Upper lobe of left lung (tissue), 6 donors: Measurements from ENCODE around the gene DHFR2. TPM values are rescaled to one million over a fixed set of nuclear protein-coding genes. Genes with fewer than 3 reads are reported as not detected.
"Not testable (repeated sequence)": the region's sequence is repeated elsewhere in the genome, so short reads cannot be mapped to it uniquely, and the experiment has no call there.

Experiments
- ATAC-seq, 2 donors: fragments of 200-7000 bp; cut with Tn5 transposase; one replicate each; pipeline ENCODE4 v1.9.1; 2022; ENCODE audit warnings: mild to moderate bottlenecking in 2 of 2, moderate library complexity in 2 of 2; ENCODE audit not compliant: low FRiP score in 2 of 2
- DNase-seq, 2 donors: peaks; one replicate each; pipeline ENCODE4 v3.0.0-alpha.2; 2019 to 2020
- H3K27ac ChIP-seq, 4 donors: fragments of 200-600 bp; sonication (generic); one replicate each; pipeline ENCODE4 v1.5.1; 2016 to 2019
- H3K27me3 ChIP-seq, 4 donors: fragments of 200-600 bp; sonication (generic); one replicate each; pipeline ENCODE4 v1.5.1; 2017 to 2019
- H3K36me3 ChIP-seq, 4 donors: fragments of 200-600 bp; sonication (generic); one replicate each; pipeline ENCODE4 v1.5.1; 2016 to 2019
- H3K4me1 ChIP-seq, 4 donors: fragments of 200-600 bp; sonication (generic); one replicate each; pipeline ENCODE4 v1.5.1; 2018 to 2019
- H3K4me3 ChIP-seq, 4 donors: fragments of 200-600 bp; sonication (generic); one replicate each; pipeline ENCODE4 v1.5.1; 2017 to 2019; ENCODE audit warnings: mild to moderate bottlenecking in 2 of 4, moderate library complexity in 1 of 4
- H3K9me3 ChIP-seq, 4 donors: fragments of 200-600 bp; sonication (generic); one replicate each; pipeline ENCODE4 v1.5.1; 2018 to 2019
- EP300 ChIP-seq, 4 donors: sonication (generic); formaldehyde crosslinking; IDR thresholded peaks; one replicate each; pipeline ENCODE4 v1.5.1; 2017; ENCODE audit warnings: antibody characterized with exemption in 4 of 4, control low read depth in 2 of 4
- POLR2A ChIP-seq, 4 donors: fragments of 450-650 bp; IDR thresholded peaks; one replicate each; pipeline ENCODE4 v1.5.1; 2016 to 2017; ENCODE audit warnings: antibody characterized with exemption in 4 of 4, mild to moderate bottlenecking in 2 of 4
- POLR2AphosphoS5 ChIP-seq, 2 donors: sonication (generic); formaldehyde crosslinking; IDR thresholded peaks; one replicate each; pipeline ENCODE4 v1.5.1; 2017; ENCODE audit warnings: antibody characterized with exemption in 2 of 2
- WGBS, 2 donors: methylation state at CpG; one replicate each; pipeline ENCODE4 v1.1.5; 2017 to 2018; 5-methylcytosine and 5-hydroxymethylcytosine counted together
- total RNA-seq, 6 donors: library from RNA; depleted of rRNA in 4 of 6; stranded (reverse); fragments of >200 nt in 4 of 6; gene quantifications; one replicate each; pipeline versions ENCODE4 v1.1.0 to v1.2.1, GENCODE V29; 2016 to 2021
- TF ChIP-seq, protein P1 (sequence below), 6 experiments: fragments of 450-650 bp in 4 of 6; fragments of 200-600 bp in 2 of 6; sonication (generic) in 2 of 6; IDR thresholded peaks; one replicate each; pipeline ENCODE4 v1.5.1; 2016 to 2019; ENCODE audit warnings: antibody characterized with exemption in 6 of 6
- donor health status: DM: no; HTN: no; CAD: no; lungs with moderate emphysema.
- donor health status: DM: no; HTN: yes; CAD: no; lungs with severe emphysema.

DHFR2 gene
- total RNA-seq, 6 donors from 2014 or later, result 2.7 to 7.9 (median 5.3) TPM

DNA sequence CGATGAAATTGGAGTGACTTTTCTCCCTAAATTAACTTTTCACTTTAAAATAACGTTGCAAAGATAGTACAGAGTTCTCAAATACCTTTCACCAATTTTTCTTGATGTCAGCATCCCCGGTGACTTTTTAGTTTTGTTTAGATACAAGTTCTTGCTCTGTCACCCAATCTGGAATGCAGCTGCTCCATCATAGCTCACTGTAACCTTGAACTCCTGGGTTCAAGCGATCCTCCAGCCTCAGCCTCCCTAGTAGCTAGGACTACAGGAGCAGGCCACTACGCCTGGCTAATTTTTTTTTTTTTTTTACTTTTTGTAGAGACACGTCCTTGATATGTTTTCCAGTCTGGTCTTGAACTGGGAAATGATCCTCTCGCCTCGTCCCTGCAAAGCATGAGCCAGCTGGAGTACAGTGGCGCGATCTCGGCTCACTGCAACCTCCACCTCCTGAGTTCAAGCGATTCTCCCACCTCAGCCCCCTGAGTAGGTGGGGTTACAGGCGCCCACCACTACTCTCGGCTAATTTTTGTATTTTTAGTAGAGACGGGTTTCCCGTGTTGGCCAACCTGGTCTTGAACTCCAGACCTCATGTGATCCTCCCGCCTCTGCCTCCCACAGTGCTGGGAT lies 892 bp upstream of the DHFR2 start:
- H3K4me1 ChIP-seq, result peaks cover 20 to 36% (median 32%) of the 10 kb centered on the region in 4 donors
- TF ChIP-seq POLR2A (IDR thresholded peaks at IDR 0.05), result no peak
- TF ChIP-seq EP300 (IDR thresholded peaks at IDR 0.05), result no peak
- TF ChIP-seq POLR2AphosphoS5 (IDR thresholded peaks at IDR 0.05), result no peak
- TF ChIP-seq, protein P1, sequence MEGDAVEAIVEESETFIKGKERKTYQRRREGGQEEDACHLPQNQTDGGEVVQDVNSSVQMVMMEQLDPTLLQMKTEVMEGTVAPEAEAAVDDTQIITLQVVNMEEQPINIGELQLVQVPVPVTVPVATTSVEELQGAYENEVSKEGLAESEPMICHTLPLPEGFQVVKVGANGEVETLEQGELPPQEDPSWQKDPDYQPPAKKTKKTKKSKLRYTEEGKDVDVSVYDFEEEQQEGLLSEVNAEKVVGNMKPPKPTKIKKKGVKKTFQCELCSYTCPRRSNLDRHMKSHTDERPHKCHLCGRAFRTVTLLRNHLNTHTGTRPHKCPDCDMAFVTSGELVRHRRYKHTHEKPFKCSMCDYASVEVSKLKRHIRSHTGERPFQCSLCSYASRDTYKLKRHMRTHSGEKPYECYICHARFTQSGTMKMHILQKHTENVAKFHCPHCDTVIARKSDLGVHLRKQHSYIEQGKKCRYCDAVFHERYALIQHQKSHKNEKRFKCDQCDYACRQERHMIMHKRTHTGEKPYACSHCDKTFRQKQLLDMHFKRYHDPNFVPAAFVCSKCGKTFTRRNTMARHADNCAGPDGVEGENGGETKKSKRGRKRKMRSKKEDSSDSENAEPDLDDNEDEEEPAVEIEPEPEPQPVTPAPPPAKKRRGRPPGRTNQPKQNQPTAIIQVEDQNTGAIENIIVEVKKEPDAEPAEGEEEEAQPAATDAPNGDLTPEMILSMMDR (IDR thresholded peaks at IDR 0.05), result no peak
- DNase-seq (no peak), ATAC-seq (no peak)
- peak overlapping the region; percentile 54 to 77 (median 66) for H3K4me3 ChIP-seq
- H3K9me3 ChIP-seq, result no peaks in the 10 kb centered on the region
- peaks cover 0 to 15% (median 0%) of the 10 kb centered on the region in 4 donors for H3K36me3 ChIP-seq
- 54 to 57% methylated on average over 17 of the region's 17 CpGs for WGBS, 2 donors
- no peaks in the 10 kb centered on the region for H3K27me3 ChIP-seq
- H3K27ac ChIP-seq, result peak overlapping the region; percentile 94 to 98 (median 94)

DNA sequence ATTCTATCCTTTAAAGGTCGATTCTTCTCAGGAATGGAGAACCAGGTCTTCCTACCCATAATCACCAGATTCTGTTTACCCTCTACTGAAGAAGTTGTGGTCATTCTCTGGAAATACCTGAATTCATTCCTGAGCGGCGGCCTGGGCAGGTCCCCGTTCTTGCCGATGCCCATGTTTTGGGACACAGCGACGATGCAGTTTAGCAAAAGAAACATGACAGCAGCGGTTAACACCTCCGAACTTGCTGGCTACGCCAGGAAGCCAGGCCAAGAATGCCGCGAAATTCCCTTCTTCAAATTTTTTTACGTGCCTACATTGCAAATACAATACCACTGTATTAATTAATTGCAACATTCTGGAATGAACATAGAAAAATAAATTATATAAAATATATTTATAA lies 1.4 kb downstream of the DHFR2 start:
- H3K27ac ChIP-seq, result no peak overlapping the region
- ATAC-seq (no peak), DNase-seq (no peak)
- H3K27me3 ChIP-seq, result no peaks in the 10 kb centered on the region
- TF ChIP-seq, protein P1 (IDR thresholded peaks at IDR 0.05), result no peak
- TF ChIP-seq POLR2A (IDR thresholded peaks at IDR 0.05), result no peak
- TF ChIP-seq EP300 (IDR thresholded peaks at IDR 0.05), result no peak
- no peak for TF ChIP-seq POLR2AphosphoS5 (IDR thresholded peaks at IDR 0.05)
- H3K36me3 ChIP-seq, result peaks cover 0 to 9% (median 0%) of the 10 kb centered on the region in 4 donors
- 96 to 98% methylated on average over 13 of the region's 13 CpGs for WGBS, 2 donors
- H3K4me1 ChIP-seq, result peaks cover 20 to 34% (median 29%) of the 10 kb centered on the region in 4 donors
- no peak overlapping the region for H3K4me3 ChIP-seq
- H3K9me3 ChIP-seq, result no peaks in the 10 kb centered on the region

DNA sequence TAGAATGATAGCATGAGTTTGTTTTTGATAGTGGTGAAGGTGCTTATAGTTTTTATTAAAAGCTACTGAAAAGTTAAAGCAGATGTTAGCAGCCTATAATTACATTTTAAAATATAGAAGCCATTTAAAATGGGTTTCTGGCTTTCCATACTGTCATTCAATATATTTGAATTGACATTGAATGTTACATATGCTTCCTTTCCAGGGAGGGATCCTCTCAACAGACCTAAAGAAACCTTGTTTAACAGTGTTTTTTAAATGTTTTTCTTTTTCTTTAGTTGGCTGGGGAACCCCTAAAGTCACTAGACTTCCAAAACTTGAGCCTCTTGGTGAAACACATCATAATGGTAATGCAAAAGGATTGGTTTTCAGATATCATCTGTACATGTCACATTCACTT lies 12.2 kb downstream of the DHFR2 start:
- Histone ChIP-seq H3K4me1 (no peaks in the 10 kb centered on the region), H3K4me3 (no peak overlapping the region), H3K27ac (no peak overlapping the region), H3K27me3 (no peaks in the 10 kb centered on the region), H3K36me3 (peaks cover 0 to 4% (median 0%) of the 10 kb centered on the region in 4 donors), H3K9me3 (no peaks in the 10 kb centered on the region)
- DNase-seq, result no peak
- ATAC-seq, result no peak
- TF ChIP-seq POLR2A (IDR thresholded peaks at IDR 0.05) (no peak), POLR2AphosphoS5 (IDR thresholded peaks at IDR 0.05) (no peak), EP300 (IDR thresholded peaks at IDR 0.05) (no peak)
- TF ChIP-seq, protein P1 (IDR thresholded peaks at IDR 0.05), result no peak

DNA sequence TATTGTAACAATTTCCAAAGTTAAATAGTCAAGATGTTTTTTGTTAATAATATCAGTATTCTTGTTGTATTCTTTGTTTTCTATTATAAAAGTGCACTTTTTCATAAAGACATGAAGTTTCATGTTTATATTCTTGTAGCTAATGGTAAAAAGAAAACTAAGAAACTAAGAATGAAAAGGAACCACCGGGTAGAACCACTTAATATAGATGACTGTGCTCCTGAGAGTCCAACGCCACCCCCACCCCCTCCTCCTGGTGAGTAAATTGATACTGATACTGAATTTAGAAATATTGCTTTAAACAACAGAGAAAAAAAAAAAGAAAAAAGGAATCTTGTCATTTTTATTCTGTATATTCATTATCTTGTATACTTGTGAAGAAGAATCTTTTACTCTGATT lies 13.4 kb downstream of the DHFR2 start:
- WGBS, 2 donors, result 89 to 93% methylated on average over 2 of the region's 2 CpGs
- Histone ChIP-seq H3K27me3 (no peaks in the 10 kb centered on the region), H3K4me3 (no peak overlapping the region), H3K9me3 (peaks cover 0 to 4% (median 1%) of the 10 kb centered on the region in 4 donors), H3K27ac (no peak overlapping the region), H3K36me3 (peaks cover 6 to 14% (median 7%) of the 10 kb centered on the region in 4 donors), H3K4me1 (no peaks in the 10 kb centered on the region)
- ATAC-seq, result no peak
- TF ChIP-seq POLR2AphosphoS5 (IDR thresholded peaks at IDR 0.05), result no peak
- no peak for TF ChIP-seq POLR2A (IDR thresholded peaks at IDR 0.05)
- TF ChIP-seq EP300 (IDR thresholded peaks at IDR 0.05), result no peak
- TF ChIP-seq, protein P1 (IDR thresholded peaks at IDR 0.05), result no peak
- DNase-seq, result no peak

DNA sequence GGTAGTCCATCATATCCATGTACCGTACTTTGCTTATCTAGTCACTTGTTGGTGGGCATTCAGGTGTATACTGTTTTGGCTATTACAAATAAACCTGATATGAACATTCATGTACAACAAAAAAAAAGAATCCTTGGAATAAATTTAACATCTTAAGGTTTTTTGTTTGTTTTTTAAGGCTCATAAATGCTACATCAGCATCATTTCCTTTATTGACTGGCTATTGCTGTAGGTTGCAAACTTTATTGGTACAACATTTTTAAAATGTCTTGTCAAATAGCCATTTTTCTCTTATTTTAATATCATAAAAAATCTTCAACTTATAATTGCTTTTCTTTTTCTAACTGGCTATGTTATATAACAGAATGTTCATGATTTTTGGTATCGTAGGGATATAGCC lies 16.2 kb downstream of the DHFR2 start:
- no peaks in the 10 kb centered on the region for H3K4me1 ChIP-seq
- no peak overlapping the region for H3K27ac ChIP-seq
- peaks cover 0 to 8% (median 4%) of the 10 kb centered on the region in 4 donors for H3K9me3 ChIP-seq
- DNase-seq, result no peak
- WGBS, 2 donors, result 96 to 98% methylated on average over 2 of the region's 2 CpGs
- no peak overlapping the region for H3K4me3 ChIP-seq
- TF ChIP-seq POLR2AphosphoS5 (IDR thresholded peaks at IDR 0.05), result no peak
- TF ChIP-seq, protein P1 (IDR thresholded peaks at IDR 0.05), result no peak
- TF ChIP-seq POLR2A (IDR thresholded peaks at IDR 0.05), result no peak
- no peak for TF ChIP-seq EP300 (IDR thresholded peaks at IDR 0.05)
- no peaks in the 10 kb centered on the region for H3K27me3 ChIP-seq
- ATAC-seq, result no peak
- H3K36me3 ChIP-seq, result peaks cover 7 to 20% (median 12%) of the 10 kb centered on the region in 4 donors

DNA sequence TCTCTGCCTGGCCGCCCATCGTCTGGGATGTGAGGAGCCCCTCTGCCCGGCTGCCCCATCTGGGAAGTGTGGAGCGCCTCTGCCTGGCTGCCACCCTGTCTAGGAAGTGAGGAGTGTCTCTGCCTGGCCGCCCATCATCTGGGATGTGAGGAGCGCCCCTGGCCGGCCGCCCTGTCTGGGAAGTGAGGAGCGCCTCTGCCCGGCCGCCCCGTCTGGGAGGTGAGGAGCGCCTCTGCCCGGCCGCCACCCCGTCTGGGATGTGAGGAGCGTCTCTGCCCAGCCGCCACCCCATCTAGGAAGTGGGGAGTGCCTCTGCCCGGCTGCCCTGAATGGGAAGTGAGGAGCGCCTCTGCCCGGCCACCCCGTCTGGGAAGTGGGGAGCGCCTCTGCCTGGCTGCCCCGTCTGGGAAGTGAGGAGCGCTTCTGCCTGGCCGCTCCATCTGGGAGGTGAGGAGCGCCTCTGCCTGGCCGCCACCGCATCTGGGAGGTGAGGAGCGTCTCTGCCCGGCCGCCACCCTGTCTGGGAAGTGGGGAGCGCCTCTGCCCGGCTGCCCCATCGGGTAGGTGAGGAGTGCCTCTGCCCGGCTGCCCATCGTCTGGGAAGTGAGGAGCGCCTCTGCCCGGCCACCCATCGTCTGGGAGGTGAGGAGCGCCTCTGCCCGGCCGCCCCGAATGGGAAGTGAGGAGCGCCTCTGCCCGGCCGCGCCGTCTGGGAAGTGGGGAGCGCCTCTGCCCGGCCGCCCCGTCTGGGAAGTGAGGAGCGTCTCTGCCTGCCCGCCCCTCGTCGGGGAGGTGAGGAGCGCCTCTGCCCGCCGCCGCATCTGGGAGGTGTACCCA lies 18.4 kb downstream of the DHFR2 start:
- not testable (repeated sequence) for H3K4me1 ChIP-seq, H3K27me3 ChIP-seq, H3K27ac ChIP-seq, H3K9me3 ChIP-seq, H3K4me3 ChIP-seq, ATAC-seq
- peaks cover 7 to 29% (median 12%) of the 10 kb centered on the region in 4 donors for H3K36me3 ChIP-seq
- peak in 1 of 2 donors; percentile 73 for DNase-seq
- 94 to 95% methylated on average over 12 to 48 of the region's 61 CpGs for WGBS, 2 donors
